GM10248 (cell line): ENCODE data around the gene COMT.
"Not testable (repeated sequence)": the region's sequence is repeated elsewhere in the genome, so short reads cannot be mapped to it uniquely, and the experiment has no call there.

Source experiments
- CTCF ChIA-PET: fragments of 300-600 bp; sonication (Branson Sonifier 250); formaldehyde crosslinking; extraction: SDS; loops from one replicate; lab custom pipeline; 2021; ENCODE audit warnings: antibody characterized with exemption; lab: Yijun Ruan, JAX
- POLR2A ChIA-PET: fragments of 350-650 bp; sonication (Branson Sonifier 250); formaldehyde crosslinking; extraction: SDS; loops from one replicate; lab custom pipeline; 2020; ENCODE audit warnings: antibody characterized with exemption; lab: Yijun Ruan, JAX
- DNase-seq: peaks from one replicate; pipeline ENCODE4 v3.0.0; 2012; ENCODE audit errors: extremely low spot score
- TF ChIP-seq, protein P1 (sequence below): IDR thresholded peaks from 2 replicates; pipeline ENCODE4 v1.5.1; 2012; ENCODE audit warnings: mild to moderate bottlenecking, low read depth; ENCODE audit errors: extremely low read depth, missing control alignments, control extremely low read depth

Gene COMT

GRCh38 chr22:19905347-19906276 lies 36.0 kb upstream of the COMT start:
- POLR2A ChIA-PET = no interaction called here
- CTCF ChIA-PET = interaction anchor here (1.6 to 6.8 kb wide), 2 partner anchors 149 to 175 kb away, joined by 3 to 46 read pairs; no protein-coding TSS in a partner anchor
- no peak for DNase-seq
- TF ChIP-seq, protein P1, sequence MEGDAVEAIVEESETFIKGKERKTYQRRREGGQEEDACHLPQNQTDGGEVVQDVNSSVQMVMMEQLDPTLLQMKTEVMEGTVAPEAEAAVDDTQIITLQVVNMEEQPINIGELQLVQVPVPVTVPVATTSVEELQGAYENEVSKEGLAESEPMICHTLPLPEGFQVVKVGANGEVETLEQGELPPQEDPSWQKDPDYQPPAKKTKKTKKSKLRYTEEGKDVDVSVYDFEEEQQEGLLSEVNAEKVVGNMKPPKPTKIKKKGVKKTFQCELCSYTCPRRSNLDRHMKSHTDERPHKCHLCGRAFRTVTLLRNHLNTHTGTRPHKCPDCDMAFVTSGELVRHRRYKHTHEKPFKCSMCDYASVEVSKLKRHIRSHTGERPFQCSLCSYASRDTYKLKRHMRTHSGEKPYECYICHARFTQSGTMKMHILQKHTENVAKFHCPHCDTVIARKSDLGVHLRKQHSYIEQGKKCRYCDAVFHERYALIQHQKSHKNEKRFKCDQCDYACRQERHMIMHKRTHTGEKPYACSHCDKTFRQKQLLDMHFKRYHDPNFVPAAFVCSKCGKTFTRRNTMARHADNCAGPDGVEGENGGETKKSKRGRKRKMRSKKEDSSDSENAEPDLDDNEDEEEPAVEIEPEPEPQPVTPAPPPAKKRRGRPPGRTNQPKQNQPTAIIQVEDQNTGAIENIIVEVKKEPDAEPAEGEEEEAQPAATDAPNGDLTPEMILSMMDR = no peak

DNA sequence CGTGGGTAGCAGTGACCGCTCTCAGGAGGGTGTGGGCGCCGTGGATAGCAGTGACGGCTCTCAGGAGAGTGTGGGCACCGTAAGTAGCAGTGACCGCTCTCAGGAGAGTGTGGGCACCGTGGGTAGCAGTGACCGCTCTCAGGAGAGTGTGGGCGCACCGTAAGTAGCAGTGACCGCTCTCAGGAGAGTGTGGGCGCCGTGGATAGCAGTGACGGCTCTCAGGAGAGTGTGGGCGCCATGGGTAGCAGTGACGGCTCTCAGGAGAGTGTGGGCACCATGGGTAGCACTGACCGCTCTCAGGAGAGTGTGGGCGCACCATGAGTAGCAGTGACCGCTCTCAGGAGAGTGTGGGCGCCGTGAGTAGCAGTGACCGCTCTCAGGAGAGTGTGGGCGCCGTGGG lies 34.7 kb upstream of the COMT start:
- CTCF ChIA-PET = interaction anchor here (6.8 kb wide), 1 partner anchor 176 kb away, joined by 46 read pairs; no protein-coding TSS in a partner anchor
- DNase-seq, POLR2A ChIA-PET: not testable (repeated sequence)

DNA sequence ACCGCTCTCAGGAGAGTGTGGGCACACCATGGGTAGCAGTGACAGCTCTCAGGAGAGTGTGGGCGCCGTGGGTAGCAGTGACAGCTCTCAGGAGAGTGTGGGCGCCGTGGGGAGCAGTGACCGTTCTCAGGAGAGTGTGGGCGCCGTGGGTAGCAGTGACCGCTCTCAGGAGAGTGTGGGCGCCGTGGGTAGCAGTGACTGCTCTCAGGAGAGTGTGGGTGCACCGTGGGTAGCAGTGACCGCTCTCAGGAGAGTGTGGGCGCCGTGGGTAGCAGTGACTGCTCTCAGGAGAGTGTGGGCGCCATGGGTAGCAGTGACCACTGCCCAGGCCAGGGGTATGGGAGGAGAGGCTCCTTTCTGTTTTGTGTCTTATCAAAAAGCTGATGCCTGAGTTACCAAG lies 33.7 kb upstream of the COMT start:
- CTCF ChIA-PET = interaction anchor here (1.0 to 1.1 kb wide), 3 partner anchors 9 to 177 kb away, joined by 3 to 5 read pairs (median 4); no protein-coding TSS in a partner anchor
- DNase-seq, POLR2A ChIA-PET: not testable (repeated sequence)

GRCh38 chr22:19909350-19910179 lies 32.0 kb upstream of the COMT start:
- POLR2A ChIA-PET = no interaction called here
- DNase-seq = peak; percentile 88
- TF ChIP-seq, protein P1 = peak; percentile 97
- CTCF ChIA-PET = interaction anchor here (0.5 to 10.6 kb wide), 47 partner anchors 8 to 778 kb away, joined by 3 to 189 read pairs (median 4); no protein-coding TSS in a partner anchor

DNA sequence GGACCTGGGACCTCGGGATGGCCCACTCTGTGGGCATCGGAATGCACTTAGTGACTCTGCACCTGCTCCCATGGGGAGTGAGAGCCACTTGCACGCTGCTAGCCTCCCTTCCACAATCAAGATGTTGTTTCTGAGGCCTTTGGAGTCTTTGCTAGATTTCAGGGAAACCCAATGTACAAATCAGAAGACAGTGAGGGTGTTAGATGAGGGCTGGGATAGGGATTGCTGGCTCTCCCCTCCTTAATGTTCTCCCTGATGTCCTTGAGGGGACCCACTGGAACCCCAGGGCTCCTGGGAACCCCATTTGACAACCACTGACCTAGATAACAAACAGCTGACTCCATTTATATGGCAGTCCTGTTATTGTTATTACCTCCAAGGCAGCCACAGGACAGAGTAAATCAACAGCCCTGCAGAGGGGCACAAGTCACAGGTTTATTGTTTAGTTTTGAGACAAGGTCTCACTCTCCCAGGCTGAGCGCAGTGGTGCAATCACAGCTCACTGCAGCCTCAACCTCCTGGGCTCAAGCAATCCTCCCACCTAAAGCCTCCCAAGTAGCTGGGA lies 31.3 kb upstream of the COMT start:
- POLR2A ChIA-PET = no interaction called here
- TF ChIP-seq, protein P1 = no peak
- CTCF ChIA-PET = interaction anchor here (0.5 to 10.6 kb wide), 47 partner anchors 9 to 778 kb away, joined by 3 to 189 read pairs (median 4); no protein-coding TSS in a partner anchor
- no peak for DNase-seq

DNA sequence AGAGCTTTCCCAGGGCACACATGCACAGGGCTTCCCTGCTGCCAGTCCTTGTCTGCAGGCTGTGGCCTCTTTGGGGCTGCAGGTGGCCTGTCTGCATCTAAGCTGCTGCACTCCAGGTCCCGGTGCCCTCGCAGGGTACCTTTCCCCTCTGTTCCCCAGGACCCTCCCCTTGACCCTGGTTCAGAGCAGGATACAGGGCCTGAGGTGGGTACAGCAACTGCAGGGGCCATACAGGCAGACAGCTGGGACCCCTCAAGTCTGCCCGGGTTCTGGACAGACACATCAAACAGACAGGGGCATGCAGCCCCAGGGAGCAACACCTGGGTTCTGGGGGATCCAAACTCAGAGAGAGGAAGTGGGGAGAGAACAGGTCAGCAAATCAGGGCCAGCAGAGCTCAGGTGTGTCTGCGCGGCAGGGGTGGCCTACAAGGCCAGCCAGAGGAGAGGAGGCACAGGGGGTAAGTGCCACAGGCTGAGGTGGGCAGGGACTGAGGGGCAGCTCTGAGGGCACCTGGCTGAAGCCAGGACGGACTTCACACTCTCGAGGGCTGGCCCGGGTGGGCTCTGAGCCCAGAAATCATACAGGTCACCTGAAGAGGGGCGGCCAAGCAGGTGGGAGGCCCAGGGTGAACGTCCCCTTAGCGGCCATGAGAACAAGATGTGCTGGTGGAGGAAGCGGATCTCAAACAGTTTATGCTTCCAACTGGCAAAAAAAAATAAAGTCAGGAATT lies 29.9 kb upstream of the COMT start:
- ChIA-PET POLR2A (no interaction called here), CTCF (interaction anchor here (1.0 to 10.6 kb wide), 11 partner anchors 8 to 188 kb away, joined by 3 to 189 read pairs (median 9); partner anchors contain the start of gene GP1BB)
- TF ChIP-seq, protein P1 = no peak
- no peak for DNase-seq
